Keratinocyte (primary cell): ENCODE measurements around the gene PNKD. TPM values are rescaled to one million over a fixed set of nuclear protein-coding genes. Genes with fewer than 3 reads are reported as not detected.
A peak's percentile ranks its signal among the peaks of the same experiment; 100 is the strongest.

Source experiments
- DNase-seq: peaks from one replicate; pipeline ENCODE4 v3.0.0-alpha.2; 2011; ENCODE audit warnings: low read depth, missing footprints, low spot score
- FAIRE-seq: peaks from 2 replicates; lab custom pipeline; 2011; peaks lifted over from hg19 to GRCh38; lab: Jason Lieb, UNC
- H2AFZ ChIP-seq: 2 replicates; pipeline ENCODE4 v1.6.0; 2012; ENCODE audit warnings: low read length, control low read depth, inconsistent platforms; ENCODE audit not compliant: control insufficient read depth
- H3K27ac ChIP-seq: 2 replicates; pipeline ENCODE4 v1.5.1; 2011; ENCODE audit warnings: low read length; ENCODE audit not compliant: control insufficient read depth, insufficient read depth
- H3K27me3 ChIP-seq: 3 replicates; pipeline ENCODE4 v1.6.0; 2011; ENCODE audit warnings: low read length; ENCODE audit not compliant: control insufficient read depth, insufficient read depth; ENCODE audit errors: extremely low read depth
- H3K36me3 ChIP-seq, 2 experiments: 2 replicates in 1 of 2; 3 replicates in 1 of 2; pipeline ENCODE4 v1.5.1; 2011; ENCODE audit warnings: low read length in 2 of 2, mild to moderate bottlenecking in 1 of 2; ENCODE audit not compliant: control insufficient read depth in 2 of 2, insufficient read depth in 2 of 2; ENCODE audit errors: extremely low read depth in 1 of 2
- H3K4me1 ChIP-seq: 3 replicates; pipeline ENCODE4 v1.5.1; 2011; ENCODE audit warnings: low read length; ENCODE audit not compliant: control insufficient read depth, insufficient read depth; ENCODE audit errors: extremely low read depth
- H3K4me2 ChIP-seq: 3 replicates; pipeline ENCODE4 v1.6.0; 2011; ENCODE audit warnings: low read depth, low read length; ENCODE audit not compliant: control insufficient read depth, insufficient read depth; ENCODE audit errors: extremely low read depth
- H3K4me3 ChIP-seq, 3 experiments: fragments of 200-600 bp in 1 of 3; sonication (generic) in 1 of 3; 2 replicates in 2 of 3; 3 replicates in 1 of 3; pipeline ENCODE4 v1.5.1; 2011 to 2016; ENCODE audit warnings: low read length in 3 of 3, mild to moderate bottlenecking in 3 of 3, control low read depth in 2 of 3, inconsistent platforms in 1 of 3, low read depth in 1 of 3, mixed read lengths in 1 of 3, mixed run types in 1 of 3, moderate library complexity in 1 of 3; ENCODE audit not compliant: control insufficient read depth in 2 of 3, insufficient read depth in 2 of 3; ENCODE audit errors: extremely low read depth in 1 of 3
- H3K79me2 ChIP-seq: 2 replicates; pipeline ENCODE4 v1.6.0; 2012; ENCODE audit warnings: low read length; ENCODE audit not compliant: control insufficient read depth, insufficient read depth
- H3K9ac ChIP-seq: 3 replicates; pipeline ENCODE4 v1.6.0; 2011; ENCODE audit warnings: low read length; ENCODE audit not compliant: control insufficient read depth, insufficient read depth; ENCODE audit errors: extremely low read depth
- H3K9me1 ChIP-seq: 3 replicates; pipeline ENCODE4 v1.6.0; 2011; ENCODE audit warnings: low read length; ENCODE audit not compliant: control insufficient read depth, insufficient read depth; ENCODE audit errors: extremely low read depth
- H3K9me3 ChIP-seq: 2 replicates; pipeline ENCODE4 v1.5.1; 2012; ENCODE audit warnings: low read depth, low read length; ENCODE audit not compliant: control insufficient read depth
- H4K20me1 ChIP-seq: 3 replicates; pipeline ENCODE4 v1.6.0; 2011; ENCODE audit warnings: low read length; ENCODE audit not compliant: control insufficient read depth, insufficient read depth; ENCODE audit errors: extremely low read depth
- CTCF ChIP-seq, 3 experiments: IDR thresholded peaks in 1 of 3; conservative IDR thresholded peaks in 1 of 3; optimal IDR thresholded peaks in 1 of 3; 2 replicates in 2 of 3; 3 replicates in 1 of 3; pipeline versions ENCODE3 to v1.5.1; 2011; ENCODE audit warnings: low read length in 3 of 3, mild to moderate bottlenecking in 3 of 3, moderate library complexity in 2 of 3, control low read depth in 1 of 3, inconsistent platforms in 1 of 3; ENCODE audit not compliant: insufficient read depth in 2 of 3; ENCODE audit errors: extremely low read depth in 1 of 3
- EZH2 ChIP-seq: IDR thresholded peaks from one replicate; pipeline ENCODE4 v1.6.1; 2012; ENCODE audit warnings: inconsistent platforms, mild to moderate bottlenecking, low read length, moderate library complexity
- dilution Hi-C: fragments of 300-500 bp; cut with MboI; formaldehyde crosslinking; loops from one replicate; pipeline ENCODE4 v1.7.0; 2020; ENCODE audit warnings: low sequenced_read_pairs; ENCODE audit not compliant: extremely low pct_ligation_motif_present
- polyA plus RNA-seq, 5 experiments: library from polyadenylated mRNA; depleted of rRNA in 3 of 5; stranded (reverse) in 3 of 5; stranded (forward) in 1 of 5; unstranded in 1 of 5; fragments of >200 nt; gene quantifications; 1 replicate in 1 of 5; 2 replicates in 3 of 5; 3 replicates in 1 of 5; pipeline versions ENCODE4 v1.2.1 to v1.2.3, GENCODE V29; 2011 to 2012; ENCODE audit warnings: missing spikeins in 2 of 5, low read depth in 1 of 5, low replicate concordance in 1 of 5

Gene PNKD
- polyA plus RNA-seq, 1 donor (not counting 4 experiments of a cell fraction or from before 2014, with no cell fraction given) = 22.8 TPM

DNA sequence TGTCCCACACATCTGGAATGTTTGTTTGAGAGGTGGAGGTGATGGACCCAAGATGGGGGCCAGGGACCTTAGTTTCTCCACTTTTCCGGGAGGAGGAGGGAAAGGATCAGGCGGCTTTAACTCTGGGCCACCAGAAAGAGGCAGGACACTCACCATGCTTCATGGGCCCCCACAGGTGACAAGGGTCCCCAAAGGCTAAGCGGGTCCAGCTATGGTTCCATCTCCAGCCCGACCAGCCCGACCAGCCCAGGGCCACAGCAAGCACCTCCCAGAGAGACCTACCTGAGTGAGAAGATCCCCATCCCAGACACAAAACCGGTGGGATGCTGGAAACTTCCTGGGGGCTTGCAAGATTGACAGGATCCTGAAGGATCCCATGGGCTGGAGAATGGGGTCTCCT, 112.5 kb downstream of the PNKD start:
- Histone ChIP-seq H3K27ac (no peak overlapping the region), H3K4me3 (no peak overlapping the region)
- no peak for FAIRE-seq

GRCh38 chr2:218383892-218384519, 113.7 kb downstream of the PNKD start:
- TF ChIP-seq CTCF (optimal IDR thresholded peaks at IDR 0.05 in 1 of 3, IDR thresholded peaks at IDR 0.05 in 1 of 3, conservative IDR thresholded peaks at IDR 0.05 in 1 of 3; ENCODE audit: extremely low read depth in 1 of 3, insufficient read depth in 2 of 3, low read length in 3 of 3) (no peak), EZH2 (no peak)
- DNase-seq (no peak), FAIRE-seq (peak; percentile 97)
- Histone ChIP-seq H3K4me3 (no peak overlapping the region), H3K9me3 (no peaks in the 10 kb centered on the region), H3K36me3 (no peaks in the 10 kb centered on the region), H3K4me1 (peaks cover 22% of the 10 kb centered on the region), H3K79me2 (no peaks in the 10 kb centered on the region), H3K9ac (no peak overlapping the region), H3K27ac (peak overlapping the region; percentile 14), H4K20me1 (no peaks in the 10 kb centered on the region), H3K4me2 (peak overlapping the region; percentile 51), H3K9me1 (no peaks in the 10 kb centered on the region), H3K27me3 (peaks cover 16% of the 10 kb centered on the region), H2AFZ (peak overlapping the region; percentile 88)
- dilution Hi-C loops = no loop called here

More for the DNA sequence above, 112.5 kb downstream of the PNKD start:
- no peaks in the 10 kb centered on the region for H3K9me1 ChIP-seq
- H4K20me1 ChIP-seq = no peaks in the 10 kb centered on the region
- no peaks in the 10 kb centered on the region for H3K36me3 ChIP-seq
- no peaks in the 10 kb centered on the region for H3K9me3 ChIP-seq
- peaks cover 23% of the 10 kb centered on the region for H3K4me1 ChIP-seq
- no peak overlapping the region for H3K9ac ChIP-seq
- DNase-seq = no peak
- TF ChIP-seq CTCF (optimal IDR thresholded peaks at IDR 0.05 in 1 of 3, IDR thresholded peaks at IDR 0.05 in 1 of 3, conservative IDR thresholded peaks at IDR 0.05 in 1 of 3; ENCODE audit: extremely low read depth in 1 of 3, insufficient read depth in 2 of 3, low read length in 3 of 3) (no peak), EZH2 (no peak)
- no peak overlapping the region for H3K4me2 ChIP-seq
- peaks cover 16% of the 10 kb centered on the region for H3K27me3 ChIP-seq
- no peaks in the 10 kb centered on the region for H3K79me2 ChIP-seq
- dilution Hi-C loops = no loop called here
- no peak overlapping the region for H2AFZ ChIP-seq
